Islet precursor cell (in vitro differentiated cells): ENCODE data around the gene BNIP3.

ENCODE experiments used
- DNase-seq: peaks from one replicate; pipeline ENCODE4 v3.0.0-alpha.2; 2018

BNIP3 gene

GRCh38 chr10:131949041-131949862, 32.5 kb downstream of the BNIP3 start:
- DNase-seq = no peak

GRCh38 chr10:131948501-131948900, 33.2 kb downstream of the BNIP3 start:
- DNase-seq = no peak

- peak; percentile 74 for DNase-seq
These were observed 33.9 kb downstream of the BNIP3 start for GRCh38 chr10:131947631-131948347.

GRCh38 chr10:131946880-131947279, 34.8 kb downstream of the BNIP3 start:
- DNase-seq = no peak

GRCh38 chr10:131946321-131946751, 35.4 kb downstream of the BNIP3 start:
- no peak for DNase-seq

- no peak for DNase-seq
These were observed 36.6 kb downstream of the BNIP3 start for GRCh38 chr10:131944976-131945695.

GRCh38 chr10:131944412-131944811, 37.3 kb downstream of the BNIP3 start:
- no peak for DNase-seq

GRCh38 chr10:131943021-131943814, 38.5 kb downstream of the BNIP3 start:
- peak; percentile 77 for DNase-seq

GRCh38 chr10:131942455-131942854, 39.3 kb downstream of the BNIP3 start:
- no peak for DNase-seq

- DNase-seq = no peak
These were observed 43.0 kb downstream of the BNIP3 start for GRCh38 chr10:131938681-131939080.

- DNase-seq = no peak
These were observed 43.9 kb downstream of the BNIP3 start for GRCh38 chr10:131937836-131938235.

- DNase-seq = no peak
These were observed 45.0 kb downstream of the BNIP3 start for GRCh38 chr10:131936736-131937135.

- DNase-seq = no peak
These were observed 45.4 kb downstream of the BNIP3 start for GRCh38 chr10:131936294-131936693.

GRCh38 chr10:131935260-131935659, 46.5 kb downstream of the BNIP3 start:
- no peak for DNase-seq

- DNase-seq = no peak
These were observed 47.0 kb downstream of the BNIP3 start for GRCh38 chr10:131934769-131935168.

GRCh38 chr10:131933696-131934086, 48.0 kb downstream of the BNIP3 start:
- no peak for DNase-seq

- DNase-seq = no peak
These were observed 48.6 kb downstream of the BNIP3 start for GRCh38 chr10:131933016-131933695.

GRCh38 chr10:131931981-131932380, 49.7 kb downstream of the BNIP3 start:
- DNase-seq = no peak

- no peak for DNase-seq
These were observed 51.0 kb downstream of the BNIP3 start for GRCh38 chr10:131930586-131931330.

- no peak for DNase-seq
These were observed 51.6 kb downstream of the BNIP3 start for GRCh38 chr10:131930150-131930549.

GRCh38 chr10:131929122-131929845, 52.4 kb downstream of the BNIP3 start:
- DNase-seq = peak; percentile 67
